LoVo (cell line): ENCODE measurements around the gene RCAN2.
"Not testable (repeated sequence)": the region's sequence is repeated elsewhere in the genome, so short reads cannot be mapped to it uniquely, and the experiment has no call there.

ENCODE experiments used
- DNase-seq: peaks from one replicate; pipeline ENCODE4 v3.0.0-alpha.2; 2016; ENCODE audit warnings: low spot score

The RCAN2 gene

DNA sequence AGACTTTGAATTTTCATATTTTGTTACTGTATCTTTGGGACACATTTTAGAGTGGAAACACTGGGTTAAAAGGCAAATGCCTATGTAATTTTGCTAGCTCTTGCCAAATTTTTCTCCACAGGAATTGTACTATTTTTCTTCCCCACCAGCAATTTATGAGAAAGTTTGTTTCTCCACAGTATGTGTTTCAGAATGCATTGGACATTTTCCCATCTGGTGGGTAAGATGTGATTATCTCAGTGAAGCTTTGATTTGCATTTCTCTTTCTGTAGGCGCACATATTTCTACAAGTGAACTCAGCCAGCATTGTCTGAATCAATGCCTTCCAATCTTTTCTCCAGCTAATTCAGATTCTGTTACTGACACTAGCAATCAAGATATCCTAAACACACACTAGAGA is 157.8 kb downstream of the RCAN2 start:
- no peak for DNase-seq

DNA sequence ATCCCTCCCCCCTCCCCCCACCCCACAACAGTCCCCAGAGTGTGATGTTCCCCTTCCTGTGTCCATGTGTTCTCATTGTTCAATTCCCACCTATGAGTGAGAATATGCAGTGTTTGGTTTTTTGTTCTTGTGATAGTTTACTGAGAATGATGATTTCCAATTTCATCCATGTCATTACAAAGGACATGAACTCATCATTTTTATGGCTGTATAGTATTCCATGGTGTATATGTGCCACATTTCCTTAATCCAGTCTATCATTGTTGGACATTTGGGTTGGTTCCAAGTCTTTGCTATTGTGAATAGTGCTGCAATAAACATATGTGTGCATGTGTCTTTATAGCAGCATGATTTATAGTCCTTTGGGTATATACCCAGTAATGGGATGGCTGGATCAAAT is 158.8 kb downstream of the RCAN2 start:
- DNase-seq = not testable (repeated sequence)

DNA sequence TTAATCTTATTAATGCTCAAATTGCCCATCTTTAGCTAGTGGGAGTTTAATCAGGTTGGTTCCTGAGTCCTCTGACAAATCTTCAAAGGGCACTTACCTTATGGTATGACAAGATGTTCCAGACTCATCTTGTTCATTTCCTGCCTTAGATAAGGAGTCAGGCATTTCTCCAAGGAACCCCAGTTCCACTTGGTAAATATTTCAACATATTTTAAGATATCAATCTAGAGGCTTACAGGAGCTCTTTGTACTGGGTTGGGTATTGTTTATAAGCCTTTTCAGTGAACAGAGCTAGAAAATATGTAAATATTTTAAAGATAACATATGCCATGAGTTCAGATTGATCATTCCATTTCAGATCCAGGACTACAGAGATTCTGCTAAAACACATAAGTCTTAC is 159.8 kb downstream of the RCAN2 start:
- no peak for DNase-seq

DNA sequence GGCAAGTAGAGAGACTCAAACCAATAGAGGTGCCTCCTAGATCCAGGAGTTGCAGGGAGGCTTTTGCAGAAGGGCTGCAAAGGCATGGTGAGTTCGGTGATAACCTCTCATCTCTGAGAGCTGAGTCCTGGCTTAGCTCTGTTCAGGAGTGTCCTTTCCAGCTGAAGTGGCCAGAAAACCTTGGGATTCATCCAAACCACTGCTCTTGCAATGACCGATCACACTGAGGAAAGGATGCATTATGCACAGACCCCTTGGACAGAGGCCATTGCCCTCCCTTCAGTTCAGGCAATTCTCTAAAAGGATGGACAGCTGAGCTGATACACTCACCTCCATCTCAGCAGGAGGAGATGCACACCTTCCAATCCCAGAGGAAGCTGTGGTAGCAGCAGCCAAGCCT is 161.7 kb downstream of the RCAN2 start:
- DNase-seq = no peak

DNA sequence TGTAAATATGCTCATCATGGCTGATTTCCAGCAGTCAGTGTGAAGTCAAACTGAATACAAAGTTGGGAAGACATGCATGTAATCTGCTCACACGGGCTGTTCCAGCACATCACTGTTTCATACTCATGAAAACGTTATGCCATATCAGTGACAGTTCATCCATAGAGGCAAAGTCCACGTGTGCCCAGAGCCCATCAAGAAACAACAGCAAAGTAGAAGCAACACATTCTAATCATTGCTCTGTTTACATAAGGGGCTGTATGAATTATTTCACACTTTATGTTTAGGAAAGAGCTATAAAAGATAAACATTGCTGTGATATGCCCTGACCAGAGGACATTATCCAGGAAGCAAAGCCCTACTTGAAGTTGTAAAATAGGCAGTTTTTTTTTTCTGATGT is 163.5 kb downstream of the RCAN2 start:
- no peak for DNase-seq

DNA sequence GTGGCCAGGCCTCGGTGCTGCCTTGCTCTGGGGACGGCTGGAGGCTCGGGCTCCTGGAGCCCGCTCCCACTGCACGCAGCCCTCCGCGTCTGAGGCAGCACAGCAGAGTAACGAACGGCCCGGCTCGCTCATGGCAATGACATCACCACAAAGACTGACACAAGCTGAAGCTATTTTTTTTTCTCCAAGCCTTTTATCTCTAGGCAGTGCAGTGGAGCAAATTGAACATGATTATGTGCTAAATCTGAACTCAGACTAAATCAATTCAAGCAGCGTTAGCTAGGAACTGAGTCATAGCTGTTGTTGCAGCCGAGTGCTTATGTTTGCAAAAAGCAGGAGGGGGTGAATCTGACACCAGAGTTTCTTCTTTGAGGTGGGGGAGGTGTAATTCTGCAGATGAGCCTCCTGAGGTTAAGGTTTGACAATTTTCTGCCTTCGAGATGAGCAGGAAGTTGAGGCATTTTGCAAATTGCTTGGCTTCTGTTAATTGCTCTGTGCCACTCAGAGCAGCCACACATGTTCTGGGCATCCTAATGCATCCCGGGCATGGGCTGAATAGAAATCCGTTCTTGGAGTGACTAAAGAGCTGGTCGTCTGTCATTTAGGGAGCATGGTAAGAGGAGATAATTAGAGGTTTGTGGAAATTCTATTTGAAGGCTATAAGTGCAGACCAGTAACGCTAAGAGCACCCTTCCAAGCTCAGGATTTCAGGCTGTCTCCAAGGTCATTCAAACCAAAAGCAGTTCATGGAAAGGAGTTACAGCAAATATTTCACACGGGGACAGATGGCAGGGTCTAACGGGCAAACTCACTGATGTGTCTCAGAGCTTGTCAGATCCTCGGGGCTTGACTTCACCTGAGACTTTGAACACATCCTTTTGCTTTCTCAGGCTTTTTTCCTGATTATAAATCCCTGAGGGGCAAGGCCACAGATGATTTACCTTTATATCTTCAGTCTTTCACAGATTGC is 165.4 kb downstream of the RCAN2 start:
- no peak for DNase-seq

DNA sequence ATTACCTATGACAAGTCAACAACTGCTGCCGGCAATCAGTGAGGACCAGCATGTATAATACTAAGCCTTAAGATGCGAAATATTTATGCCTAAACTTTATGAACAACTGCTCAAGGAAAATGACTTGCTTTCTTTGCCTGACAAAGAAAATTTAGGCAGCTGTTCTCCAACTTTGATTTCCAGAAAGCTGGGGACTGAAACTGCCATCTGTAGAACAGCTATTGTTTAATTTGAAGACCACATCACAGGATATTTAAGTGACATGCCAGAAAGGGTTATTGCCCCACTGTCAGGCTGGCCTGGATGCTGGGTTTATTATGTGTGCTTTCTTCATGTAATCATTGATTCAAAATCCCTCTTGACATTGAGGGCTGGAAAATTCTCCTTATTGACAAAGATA is 166.5 kb downstream of the RCAN2 start:
- no peak for DNase-seq

DNA sequence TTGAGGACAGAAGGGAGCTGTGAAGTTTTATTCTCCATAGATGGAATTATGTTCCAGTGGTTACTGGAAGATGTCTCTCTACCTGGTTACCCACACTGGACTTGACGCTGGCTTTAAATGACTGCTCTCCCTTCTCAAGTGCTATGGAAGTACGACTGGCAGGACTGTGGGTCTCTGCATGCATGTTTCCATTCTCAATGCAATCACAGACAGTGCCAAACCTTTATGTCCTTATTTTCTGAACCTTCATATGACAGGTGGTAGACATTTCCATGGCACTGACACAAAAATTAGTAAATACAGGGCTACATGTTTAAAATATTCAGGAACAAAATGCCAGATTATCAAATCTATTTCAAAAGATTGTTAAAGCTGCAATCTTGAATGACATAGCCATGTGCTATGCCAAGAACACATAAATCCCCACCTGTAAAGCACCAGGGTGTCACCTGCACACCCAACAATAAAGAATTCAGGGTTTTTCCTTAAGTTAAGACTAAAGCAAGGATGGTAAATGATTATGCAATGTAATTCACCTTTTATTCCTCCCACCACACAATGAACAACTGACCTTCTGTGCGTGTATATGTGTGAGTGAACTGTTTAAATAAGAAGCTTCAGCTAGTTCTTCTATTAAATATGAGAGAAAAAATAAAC is 167.2 kb downstream of the RCAN2 start:
- DNase-seq = no peak

DNA sequence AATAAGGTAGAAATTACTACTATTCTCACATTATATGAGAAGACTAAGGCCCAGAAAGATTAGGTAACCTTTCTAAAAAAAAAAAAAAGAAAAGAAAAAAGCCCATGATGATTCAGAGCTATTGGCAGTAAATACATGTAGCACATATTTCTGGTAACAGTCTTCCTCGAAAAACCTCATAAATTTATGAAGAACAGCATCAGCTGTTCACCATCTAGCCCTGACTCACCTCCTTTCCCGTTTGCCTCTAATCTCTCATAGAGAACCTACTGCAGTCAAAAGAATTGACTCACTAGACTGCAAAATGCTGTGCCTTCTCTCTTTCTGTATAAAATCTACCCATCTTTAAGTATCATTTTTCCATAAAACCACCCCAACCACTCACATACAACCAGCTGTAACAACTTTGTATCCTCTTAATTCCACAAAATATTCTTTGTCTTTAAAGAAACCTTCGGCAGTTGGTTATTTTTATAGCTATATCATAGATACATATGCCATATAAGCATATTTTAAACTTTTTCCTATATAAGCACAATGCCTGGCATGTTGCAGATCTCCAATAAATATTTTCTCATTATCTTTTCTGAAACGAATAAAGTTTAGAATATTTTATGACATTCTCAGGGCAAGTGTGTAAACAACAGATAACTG is 167.8 kb downstream of the RCAN2 start:
- peak; percentile 17 for DNase-seq

DNA sequence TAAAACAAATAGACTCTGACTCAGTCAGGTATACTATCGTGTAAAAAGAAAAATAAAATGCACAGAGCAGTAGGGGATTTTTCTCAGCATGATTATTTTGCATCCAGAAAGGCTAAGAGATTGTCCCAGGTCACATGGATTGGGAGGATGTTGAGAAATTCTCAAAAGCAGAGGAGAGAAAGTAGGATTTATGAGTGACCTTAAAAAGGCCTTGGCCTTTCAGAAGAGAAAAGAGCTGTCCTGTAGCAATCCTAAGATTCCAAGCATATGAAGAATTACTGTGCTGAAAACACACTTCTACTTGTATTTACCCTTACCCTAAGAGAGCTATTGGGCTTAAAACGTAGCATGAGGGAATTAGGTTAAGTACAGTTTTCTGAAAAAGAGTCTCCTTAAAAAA is 170.7 kb downstream of the RCAN2 start:
- DNase-seq = no peak

DNA sequence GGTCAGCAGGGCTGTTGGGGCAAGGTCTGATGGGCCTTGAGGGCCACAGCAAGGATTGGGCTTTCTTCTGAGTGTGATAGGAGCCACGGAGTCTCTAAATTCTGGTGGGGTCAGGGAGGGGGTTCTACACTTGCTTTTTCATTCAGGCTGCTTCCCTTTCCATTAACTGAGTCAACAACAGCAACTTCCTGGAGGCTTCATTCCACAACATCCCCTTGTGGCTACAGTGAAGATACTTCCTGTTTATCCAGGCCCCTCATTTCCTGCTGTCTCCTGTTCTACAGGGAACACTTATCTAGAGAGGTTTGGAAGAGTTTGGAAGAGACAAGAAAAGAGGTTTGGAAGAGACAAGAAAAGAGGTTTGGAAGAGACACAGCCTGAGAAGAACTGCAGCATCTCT is 175.7 kb downstream of the RCAN2 start:
- DNase-seq = no peak

DNA sequence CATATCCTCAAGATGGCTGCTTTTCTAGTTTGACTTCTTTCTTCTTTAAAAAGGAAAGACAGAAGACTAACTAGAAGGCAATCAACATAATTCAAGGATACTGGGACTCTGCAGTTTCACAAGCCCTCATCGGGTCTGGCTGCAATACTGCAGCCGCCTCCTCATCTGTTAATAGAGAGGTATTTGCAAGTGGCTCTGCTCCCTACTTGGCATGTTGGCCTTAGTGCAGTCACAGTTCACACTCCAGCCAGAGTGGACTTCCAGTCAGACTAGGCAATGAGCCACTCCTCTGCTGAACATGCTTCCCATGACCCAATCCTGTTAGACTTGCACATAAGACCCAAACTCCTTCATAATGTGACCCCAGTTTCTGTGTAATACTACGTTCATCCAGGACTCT is 178.6 kb downstream of the RCAN2 start:
- DNase-seq = no peak

DNA sequence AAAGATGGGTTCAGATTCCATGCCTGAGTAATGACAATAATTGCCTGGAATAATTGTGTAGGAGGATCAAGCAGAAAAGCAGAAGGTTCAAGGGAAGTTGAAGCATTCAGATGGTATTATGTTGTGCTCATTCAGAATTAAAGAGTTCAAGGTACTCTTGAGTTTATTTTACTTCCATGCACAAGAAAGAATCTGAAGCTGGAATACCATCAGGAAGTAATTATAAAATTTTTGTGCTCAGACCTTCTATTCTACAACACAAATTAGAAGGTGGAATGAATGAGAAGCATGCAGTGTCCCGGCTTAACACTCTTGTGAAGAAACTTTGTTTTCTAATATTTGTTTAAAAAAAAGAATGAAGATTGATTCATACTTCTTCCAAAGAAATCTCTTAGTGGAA is 181.1 kb downstream of the RCAN2 start:
- no peak for DNase-seq

DNA sequence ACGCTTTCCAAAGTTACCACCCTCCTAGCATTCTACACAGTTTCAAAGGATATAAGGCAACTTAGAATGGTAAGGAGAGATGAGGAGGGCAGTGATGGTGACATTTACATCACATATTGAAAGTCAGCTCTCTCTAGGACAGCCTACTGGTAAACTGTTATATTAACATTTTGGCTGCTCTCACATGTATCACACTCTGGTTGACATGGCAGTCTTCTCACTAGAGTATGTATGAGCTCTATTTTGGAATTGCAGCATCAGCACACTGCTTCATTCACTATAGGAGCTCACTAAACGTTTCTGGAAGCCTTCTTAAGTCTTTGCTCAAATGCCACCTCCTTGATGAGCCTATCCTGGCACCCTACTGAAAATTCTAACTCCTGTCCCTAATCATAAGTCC is 184.8 kb downstream of the RCAN2 start:
- no peak for DNase-seq

DNA sequence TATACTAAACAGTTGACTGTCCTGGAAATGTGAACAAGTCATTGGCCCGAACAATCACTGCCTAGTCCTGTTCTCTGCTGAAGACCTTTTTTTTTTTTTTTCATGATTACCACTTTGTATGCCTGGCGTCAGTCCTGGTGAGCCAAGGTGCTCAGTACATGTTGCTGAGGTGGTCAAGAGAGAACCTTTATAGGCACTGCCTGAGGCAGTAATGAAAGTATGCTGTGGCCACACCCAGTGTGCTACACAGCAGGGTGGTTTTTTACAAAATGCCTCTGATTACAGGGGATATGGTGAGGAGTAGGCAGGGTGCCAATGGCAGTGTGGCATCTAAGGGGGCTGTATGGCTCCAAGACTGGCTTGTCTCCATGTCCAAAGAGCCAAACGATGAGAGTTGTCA is 185.4 kb downstream of the RCAN2 start:
- DNase-seq = no peak

DNA sequence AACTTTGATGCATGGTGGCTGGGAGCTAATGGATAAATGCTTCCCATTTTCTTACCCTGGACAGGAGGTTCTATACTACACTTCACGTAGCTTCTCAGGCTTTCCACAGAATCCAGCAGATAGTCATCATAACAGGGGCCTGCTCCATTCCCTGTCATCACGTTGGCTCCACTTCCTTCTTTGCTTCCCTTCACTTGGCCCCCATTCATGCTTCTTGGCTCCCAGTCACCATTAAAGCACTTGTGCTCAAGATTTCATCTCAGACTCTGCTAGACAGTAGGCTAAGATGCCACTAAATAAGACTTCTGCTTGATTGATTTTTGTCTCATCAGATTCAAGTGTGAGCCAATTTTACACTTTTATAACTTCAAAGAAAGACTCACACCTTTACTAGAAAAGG is 186.0 kb downstream of the RCAN2 start:
- no peak for DNase-seq

DNA sequence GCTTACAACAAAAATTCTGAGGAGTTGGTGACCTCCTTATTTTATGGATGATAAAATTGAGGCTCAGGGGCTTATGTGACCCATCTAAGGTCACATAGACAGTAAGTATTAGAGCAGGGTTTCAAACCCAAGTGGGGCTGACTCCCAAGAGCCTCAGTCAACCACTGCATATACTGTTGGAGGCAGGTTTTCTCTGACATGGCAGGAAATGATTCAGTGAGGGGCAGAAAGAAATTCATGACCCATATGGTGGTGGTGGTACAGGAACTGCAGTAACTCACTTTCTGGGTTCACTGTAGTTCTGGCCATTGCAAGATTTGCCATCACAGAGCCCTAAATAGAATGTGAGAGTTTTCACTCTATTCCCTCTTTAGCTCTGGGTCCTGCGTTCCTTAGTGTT is 188.4 kb downstream of the RCAN2 start:
- DNase-seq = no peak

DNA sequence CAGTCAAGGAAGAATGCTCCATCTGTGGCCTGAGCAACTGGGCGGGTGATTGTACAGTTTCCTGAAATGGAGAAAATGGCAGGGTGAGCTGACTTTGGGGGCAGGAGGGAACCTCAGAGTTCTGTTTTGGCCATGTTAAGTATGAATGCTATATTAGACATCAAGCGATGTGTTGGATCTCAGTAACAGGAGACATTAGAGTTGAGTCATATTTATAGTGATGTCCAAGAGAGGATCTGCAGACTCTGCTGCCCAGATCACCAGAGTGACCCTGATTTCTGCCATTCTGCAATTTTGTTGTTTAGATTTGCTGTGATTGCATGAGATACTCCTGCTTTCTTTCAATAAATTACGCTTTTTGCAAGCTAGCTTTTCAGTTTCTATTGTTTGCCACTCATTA is 189.1 kb downstream of the RCAN2 start:
- no peak for DNase-seq

DNA sequence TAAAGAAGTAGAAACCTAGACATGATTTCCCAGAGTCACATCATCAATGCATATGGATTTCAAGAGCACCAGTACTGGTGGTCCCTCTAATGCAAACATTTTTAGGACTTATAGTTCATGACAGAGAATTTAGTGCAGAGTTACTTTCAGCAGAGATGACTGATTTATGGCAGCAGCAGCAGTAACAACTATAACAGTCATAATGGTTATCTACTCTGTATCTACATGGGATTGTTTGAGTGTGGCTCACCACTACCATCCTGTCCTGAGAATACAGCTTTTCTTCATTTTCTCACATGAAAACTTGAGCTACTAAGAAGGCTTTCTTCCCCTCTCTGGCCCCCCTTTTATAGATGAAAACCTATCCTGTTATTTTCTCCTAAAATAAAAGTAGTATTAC is 192.0 kb downstream of the RCAN2 start:
- DNase-seq = no peak

DNA sequence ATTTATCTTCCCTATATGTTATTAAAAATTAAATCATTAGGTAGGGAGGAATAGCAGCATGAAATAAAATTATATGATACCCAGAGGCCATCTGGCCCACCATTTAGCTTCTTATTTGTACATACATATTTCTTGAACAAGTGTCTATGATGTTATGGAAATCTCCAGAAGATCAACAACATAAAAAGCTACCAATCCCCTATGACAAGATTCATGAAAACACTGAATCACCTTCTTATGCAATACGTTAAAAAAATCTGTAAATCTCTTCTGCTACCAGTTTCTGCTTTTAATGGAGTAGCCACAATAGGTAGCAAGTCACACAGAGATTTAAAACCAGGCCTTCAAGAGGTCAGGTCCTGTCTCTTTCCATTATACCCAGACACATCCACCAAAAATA is 194.7 kb downstream of the RCAN2 start:
- DNase-seq = no peak

DNA sequence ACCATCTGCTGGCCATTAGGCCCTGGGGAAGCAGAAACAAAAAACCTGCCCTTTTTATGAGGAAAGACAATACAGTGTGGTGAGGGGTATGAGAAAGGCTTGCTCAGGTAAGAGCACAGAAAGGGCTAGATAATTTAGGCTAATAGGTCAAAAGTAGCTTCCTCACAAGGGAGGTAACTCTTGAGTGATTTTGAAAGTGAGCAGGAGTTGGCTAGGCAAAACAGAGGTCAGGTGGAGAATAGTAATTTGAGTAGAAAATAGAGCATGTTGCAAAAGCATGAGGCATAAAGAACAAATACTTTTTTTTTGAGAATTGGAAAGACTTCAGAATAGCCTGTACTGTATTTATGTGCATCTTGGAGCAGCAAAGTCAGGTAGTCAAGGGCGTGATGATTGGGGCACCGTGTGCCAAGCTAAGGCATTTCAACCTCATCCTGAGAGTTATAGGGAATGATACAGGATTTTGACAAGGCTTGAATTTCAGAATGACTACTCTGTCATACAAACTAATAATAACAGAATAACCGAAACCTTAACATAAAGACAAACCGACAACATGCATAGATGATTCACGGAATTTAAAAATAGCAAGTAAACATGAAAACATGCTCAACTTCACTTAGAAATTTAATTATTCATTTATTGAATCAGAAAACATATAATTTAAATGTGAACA is 197.5 kb downstream of the RCAN2 start:
- no peak for DNase-seq

DNA sequence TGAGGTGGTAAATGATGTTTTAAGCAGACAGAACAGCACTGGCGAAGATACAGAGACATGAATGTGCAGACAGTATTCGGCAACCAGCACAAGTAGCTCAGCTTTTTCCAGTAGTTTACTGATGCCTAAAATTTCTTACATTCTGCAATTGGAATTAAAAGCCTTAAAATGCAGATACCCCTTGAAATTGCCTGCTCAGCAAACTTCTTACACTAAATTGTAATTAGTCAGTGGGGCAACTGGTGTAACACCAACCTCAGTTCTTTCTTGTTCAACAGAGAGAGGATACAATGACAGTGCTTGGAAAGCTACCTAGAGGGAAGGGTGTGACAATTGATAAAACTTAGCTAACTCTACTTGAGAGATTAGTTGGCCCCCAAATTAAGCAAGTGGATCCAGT is 199.4 kb downstream of the RCAN2 start:
- DNase-seq = no peak

DNA sequence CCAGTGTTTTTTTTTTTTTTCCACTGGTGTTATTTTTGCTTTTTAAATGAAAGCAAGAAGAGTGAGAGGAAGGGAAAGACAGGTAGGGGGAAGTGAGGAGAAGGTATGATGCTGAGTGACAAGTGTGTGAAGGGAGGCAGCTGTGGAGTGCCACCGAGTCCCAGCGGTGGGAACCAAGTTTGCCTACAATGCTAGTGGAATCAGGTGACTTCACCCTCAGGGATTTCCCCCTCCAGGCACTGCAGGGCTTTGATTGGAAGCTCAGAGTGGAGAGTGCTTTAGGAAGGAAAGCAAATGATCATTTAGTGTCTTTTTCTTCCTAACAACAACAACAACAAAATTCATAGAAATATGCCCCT is 200.0 kb downstream of the RCAN2 start:
- DNase-seq = no peak
